ENCODE data around the gene NLRP5.
"Not testable (repeated sequence)": the region's sequence is repeated elsewhere in the genome, so short reads cannot be mapped to it uniquely, and the experiment has no call there.

Gene NLRP5

GRCh38 chr19:56079609-56080008 is 93.0 kb downstream of the NLRP5 start:
- no peak for DNase-seq

DNA sequence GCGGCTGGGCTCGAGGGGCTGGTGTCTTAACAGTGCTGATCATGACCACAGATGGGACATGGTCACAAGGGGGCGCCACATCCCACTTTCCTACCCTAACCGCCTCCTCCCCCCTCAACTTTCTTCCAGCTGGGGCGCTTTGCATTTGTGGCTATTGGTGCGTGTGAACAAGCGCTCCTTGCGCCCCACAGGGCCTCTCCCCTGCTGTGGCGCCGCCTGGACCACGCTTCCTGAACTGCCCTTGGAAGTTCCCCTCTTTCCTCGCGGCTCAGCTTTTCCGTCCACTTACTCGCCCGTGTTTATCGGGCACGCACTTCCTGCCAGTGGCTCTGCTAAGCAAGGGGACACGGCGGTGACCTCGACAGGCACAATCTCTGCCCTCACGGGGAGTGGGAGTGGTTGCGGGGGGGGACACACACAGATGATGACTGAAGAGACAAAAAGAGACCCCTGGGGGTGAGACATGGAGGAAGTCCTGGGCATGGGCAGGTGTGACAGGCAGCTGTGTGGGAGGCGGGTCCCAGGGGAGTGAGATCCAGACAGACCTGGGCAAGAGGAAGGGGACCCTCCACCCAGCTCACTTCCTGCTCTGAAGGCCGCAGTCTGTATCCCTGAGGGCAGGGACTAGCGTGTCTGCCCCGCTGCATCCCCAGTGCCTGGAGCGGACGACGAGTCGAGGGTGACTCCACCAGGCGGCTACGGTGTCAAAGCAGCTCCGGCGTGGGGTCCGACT is 94.3 kb downstream of the NLRP5 start:
- DNase-seq: peak; percentile 15 to 50 (median 30)

DNA sequence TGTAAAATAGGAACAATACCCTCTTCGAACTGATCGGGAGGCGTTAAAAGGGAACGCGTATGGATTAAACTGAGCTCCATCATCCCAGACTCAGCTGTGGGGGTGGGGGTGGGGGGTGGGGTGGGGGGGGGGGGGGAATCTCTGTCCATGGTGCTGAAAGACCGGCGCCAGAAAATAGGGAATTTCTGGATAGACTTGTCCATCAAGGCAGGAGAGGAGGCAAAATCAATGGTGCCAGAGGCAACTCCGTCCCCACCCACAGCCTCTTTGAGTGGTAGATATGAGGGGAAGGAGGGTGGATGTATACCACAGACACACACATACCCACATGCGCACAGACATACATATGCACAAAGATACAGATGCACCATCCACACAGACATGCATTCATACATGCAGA is 97.1 kb downstream of the NLRP5 start:
- no peak for DNase-seq

DNA sequence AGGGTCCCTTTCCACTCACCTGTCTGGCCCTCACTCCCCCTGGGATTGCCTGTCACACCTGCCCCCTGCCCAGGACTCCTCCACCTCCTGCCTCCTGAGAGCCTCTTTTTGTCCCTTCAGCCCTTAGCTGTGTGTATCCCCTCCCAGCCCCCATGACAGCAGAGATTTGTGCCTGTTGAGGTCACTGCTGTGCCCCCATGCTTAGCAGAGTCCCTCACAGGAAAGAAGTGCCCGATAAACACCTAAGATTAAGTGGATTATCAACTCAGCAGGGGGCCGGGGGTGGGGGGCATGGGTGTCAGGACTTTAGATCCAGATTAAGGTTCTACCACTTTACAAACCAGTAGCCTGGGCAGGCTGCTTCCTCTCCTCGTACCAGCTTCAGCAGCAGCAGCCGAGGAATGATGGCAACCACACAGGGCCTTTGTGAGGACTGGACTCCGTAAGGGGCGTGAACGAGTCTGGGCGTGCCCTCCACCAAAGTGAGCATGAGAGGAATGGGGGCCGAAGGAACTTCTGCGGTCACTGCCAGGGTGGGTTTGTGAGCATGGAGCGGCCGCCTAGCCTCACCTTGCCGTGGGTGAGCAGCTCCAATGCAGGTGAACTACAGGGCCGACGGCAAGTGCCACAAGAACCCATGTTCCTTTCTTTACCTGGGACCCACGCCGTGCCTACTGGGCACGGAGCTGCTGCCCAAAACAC is 98.4 kb downstream of the NLRP5 start:
- DNase-seq: no peak

DNA sequence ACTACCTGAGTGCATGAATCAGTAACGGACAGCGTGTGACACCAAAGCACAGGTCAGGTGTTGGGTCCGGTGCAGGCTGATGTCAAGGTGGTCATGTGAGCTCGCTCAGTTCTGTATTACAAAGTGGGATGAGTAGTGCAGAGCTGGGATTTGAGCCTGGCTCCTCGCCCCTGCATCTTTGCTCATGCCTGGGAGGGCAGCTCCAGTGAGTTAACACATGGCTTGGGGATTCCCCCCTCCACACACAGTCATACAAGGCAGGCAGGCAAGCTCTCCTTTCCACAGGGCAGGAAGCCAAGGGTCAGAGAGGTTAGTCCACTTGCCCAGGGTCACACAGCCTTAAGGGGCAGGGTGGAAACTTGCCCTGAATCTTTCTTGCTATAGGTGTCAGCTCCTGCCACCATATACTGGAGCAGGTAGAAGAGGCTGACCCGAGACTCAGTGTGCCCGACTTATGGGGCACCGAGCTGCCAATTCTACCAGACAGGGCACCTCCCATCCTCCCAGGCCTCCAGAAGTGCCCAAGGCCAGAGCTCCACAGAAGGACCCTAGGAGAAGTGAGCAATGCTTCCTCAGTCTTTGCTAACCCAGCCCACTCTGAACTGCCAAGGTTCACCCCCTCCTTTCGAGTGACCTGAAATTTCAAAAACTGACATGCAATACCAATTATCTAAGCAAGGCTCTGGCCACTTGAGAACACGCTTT is 99.1 kb downstream of the NLRP5 start:
- DNase-seq: no peak

DNA sequence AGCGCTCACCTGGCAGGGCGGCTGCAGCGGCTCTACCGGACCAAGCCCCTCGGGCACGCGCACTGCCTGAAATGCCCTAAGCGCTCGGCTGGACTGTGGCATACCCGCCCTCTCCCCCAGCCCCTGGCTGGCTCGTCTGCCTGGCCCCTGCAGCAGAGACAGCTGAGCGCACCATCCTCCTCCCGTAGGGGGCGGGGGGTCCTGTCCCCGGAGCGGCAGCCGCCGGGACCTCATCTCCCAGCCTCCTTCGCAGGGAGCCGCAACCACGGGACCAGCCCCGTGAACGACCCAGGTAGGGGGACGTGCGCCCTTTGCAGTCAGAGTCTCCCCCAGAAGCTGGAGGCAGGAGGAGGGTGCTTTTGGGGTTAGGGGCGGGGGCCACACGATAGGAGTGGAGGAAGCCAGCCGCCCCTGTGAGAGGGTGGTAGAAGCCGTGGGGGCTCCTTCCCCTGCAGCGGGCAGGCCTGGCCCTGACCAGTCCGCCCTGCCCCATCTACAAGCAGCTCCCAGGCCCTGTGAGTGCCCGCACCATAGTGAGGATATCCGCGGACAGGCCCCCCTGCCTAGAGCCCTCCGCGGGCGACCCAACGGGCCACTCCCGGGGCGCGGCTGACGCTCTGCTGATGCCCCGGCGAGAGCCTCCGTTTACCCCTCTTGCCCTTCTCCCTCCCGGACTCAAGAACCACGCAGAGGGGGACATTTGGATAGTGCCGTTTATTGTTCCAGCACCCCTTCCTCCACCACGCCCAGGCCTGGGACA is 100.3 kb downstream of the NLRP5 start:
- DNase-seq: no peak

DNA sequence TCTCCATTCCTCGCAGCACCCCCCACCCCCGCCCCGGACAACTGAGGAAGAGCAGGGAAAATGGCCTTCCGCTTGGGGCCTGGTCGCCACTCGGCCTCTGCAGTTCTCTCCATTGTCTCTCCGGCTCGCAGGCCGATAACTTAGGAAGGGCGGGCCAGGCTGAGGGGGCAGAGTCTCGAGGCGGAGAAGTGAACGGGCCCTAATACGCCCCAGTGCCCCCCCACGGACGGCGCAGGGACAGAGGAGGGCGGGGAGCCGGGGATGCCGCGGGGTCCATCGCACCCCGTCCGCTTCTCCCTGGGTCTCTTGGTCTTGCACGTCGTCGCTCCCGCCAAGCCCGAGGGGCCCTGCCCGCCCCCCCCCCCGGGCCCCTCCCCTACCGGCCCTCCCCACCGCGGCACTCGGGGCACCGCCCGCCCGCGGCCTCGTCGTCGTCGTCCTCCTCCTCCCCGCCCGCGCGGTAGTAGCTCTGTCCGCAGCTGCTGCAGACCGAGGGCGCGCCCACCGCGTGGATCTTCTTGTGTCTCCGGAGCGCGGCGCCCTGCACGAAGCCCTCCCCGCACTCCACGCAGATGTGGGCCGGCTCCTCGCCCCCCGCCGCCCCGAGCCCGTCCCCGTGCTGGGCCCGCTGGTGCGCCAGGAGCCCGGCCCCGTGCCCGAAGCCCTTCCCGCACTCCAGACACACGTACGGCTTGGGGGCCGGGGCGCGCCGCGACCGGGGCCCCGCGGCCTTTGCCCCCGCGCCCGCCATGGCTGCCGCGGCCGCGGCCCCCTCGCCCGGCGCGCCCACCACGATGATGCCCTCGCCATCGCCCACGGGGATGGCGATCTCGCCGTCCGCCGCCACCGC is 101.3 kb downstream of the NLRP5 start:
- no peak for DNase-seq

- DNase-seq: no peak
These were observed 102.1 kb downstream of the NLRP5 start for GRCh38 chr19:56088497-56089215.

DNA sequence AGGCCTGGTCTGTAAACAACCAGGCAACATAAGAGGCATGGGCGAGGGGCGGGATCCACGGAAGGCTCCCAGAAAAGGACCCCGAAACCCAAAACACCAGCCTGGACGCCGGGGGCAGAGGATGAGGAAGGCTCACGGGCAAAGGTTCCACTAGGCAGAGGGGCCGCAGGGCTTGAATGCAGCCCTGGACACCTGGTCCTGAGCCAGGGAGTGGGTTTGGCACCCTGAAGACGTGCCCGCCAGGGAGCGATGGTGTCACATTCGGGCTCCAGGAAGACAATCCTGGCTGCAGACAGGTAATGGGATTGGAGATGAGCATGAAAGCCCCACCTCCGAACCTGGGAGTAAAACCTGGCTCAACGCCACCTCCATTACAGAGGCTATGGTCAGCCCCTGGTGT is 102.8 kb downstream of the NLRP5 start:
- DNase-seq: no peak

- DNase-seq: no peak
These were observed 104.5 kb downstream of the NLRP5 start for GRCh38 chr19:56091066-56091490.

DNA sequence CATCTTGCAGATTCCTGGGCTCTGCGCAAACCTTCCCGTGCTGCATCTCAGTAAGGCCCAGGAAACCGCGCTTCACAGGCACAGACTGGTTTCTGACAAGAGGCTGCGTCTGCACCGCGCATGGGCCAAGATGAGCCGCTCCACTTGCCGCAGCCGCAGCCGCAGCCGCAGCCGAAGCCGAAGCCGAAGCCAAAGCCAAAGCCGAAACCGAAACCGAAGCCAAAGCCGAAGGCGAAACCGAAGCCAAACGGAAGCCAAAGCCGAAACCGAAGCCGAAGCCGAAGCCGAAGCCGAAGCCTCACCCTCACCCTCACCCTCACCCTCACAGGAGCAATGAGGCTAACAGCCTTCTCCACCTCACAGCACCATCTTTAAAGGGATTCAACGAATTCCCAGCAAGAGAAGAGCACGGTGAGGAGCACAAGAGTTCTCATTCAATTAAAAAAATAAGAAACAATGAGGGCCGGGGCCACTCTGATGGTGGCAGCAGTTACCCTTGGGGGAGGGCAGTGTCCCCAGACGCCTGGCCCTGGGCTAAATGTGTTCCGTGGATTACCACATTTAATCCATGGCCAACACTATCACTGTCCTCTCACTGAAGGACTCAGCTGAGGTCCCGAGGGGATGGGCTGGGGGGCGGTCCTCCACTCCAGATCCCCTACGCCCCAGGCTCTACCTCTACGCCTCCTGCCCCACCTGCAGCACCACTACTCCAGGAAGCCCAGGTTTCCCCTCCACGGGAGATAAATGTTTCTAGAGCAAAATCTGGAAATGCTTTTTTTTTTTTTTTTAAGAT is 105.4 kb downstream of the NLRP5 start:
- no peak for DNase-seq

GRCh38 chr19:56092685-56093631 is 106.4 kb downstream of the NLRP5 start:
- DNase-seq: no peak

DNA sequence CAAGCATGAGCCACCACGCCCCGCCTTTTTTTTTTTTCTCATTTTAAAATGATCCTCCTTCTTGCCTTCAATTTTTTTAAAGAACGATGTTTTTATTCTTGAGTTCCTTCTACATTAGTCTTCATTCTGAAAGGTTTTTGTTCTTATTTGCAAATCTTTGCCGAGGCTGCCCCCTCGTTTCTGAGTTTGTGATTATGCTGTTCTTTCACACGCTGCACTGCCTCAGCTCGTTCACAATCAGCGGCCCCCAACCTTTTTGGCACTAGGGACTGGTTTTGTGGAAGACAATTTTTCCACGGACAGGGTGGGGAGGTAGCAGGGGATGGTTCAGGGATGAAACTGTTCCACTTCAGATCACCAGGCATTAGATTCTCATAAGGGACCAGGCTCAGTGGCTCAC is 107.9 kb downstream of the NLRP5 start:
- DNase-seq: no peak

GRCh38 chr19:56096665-56097064 is 110.1 kb downstream of the NLRP5 start:
- no peak for DNase-seq

GRCh38 chr19:56097306-56097705 is 110.7 kb downstream of the NLRP5 start:
- DNase-seq: no peak

DNA sequence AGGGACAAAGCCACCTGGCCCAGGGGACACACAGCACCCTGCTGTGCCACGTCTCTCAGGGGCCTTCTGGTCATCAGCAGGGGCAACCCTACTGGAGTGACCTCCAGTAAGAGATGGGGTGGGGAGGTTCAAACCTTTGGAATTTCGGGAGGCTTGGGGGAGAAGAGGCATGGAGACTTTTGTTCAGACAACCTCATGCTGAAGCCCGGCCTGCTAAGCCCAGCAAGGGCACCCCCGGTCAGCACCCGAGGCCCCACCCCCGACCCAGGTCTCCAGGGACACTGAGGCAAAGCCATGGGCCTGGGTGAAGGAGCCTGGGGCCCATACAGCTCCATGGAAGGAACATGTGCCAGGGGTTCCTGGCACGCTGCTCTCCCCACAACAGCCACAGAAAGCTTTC is 111.2 kb downstream of the NLRP5 start:
- DNase-seq: no peak

- DNase-seq: not testable (repeated sequence)
These were observed 111.7 kb downstream of the NLRP5 start for GRCh38 chr19:56098237-56098636.

- no peak for DNase-seq
These were observed 112.4 kb downstream of the NLRP5 start for GRCh38 chr19:56098731-56099568.
